SK-N-SH treated with all-trans-retinoic acid at 6 μM for 48 hours (cell line): ENCODE results near the gene ADAMTSL1.

Experiments used
- ATAC-seq: fragments of 200-7000 bp; cut with Tn5 transposase; 3 replicates; pipeline ENCODE4 v1.9.1; 2020; ENCODE audit warnings: mild to moderate bottlenecking, moderate library complexity
- ARNTL ChIP-seq: fragments of 450-650 bp; formaldehyde crosslinking; IDR thresholded peaks from 2 replicates; pipeline ENCODE4 v1.5.0; 2020; ENCODE audit warnings: low read depth, mild to moderate bottlenecking, moderate library complexity, borderline replicate concordance
- BACH2 ChIP-seq: fragments of 250-450 bp; sonication (Bioruptor Pico); IDR thresholded peaks from 2 replicates; pipeline ENCODE4 v1.9.0; 2021; ENCODE audit warnings: mild to moderate bottlenecking, borderline replicate concordance
- CSDC2 ChIP-seq: fragments of 250-450 bp; sonication (Bioruptor Pico); IDR thresholded peaks from 2 replicates; pipeline ENCODE4 v1.5.0; 2020; ENCODE audit warnings: mild to moderate bottlenecking, moderate library complexity
- CSRNP3 ChIP-seq: fragments of 250-450 bp; sonication (Bioruptor Pico); IDR thresholded peaks from 2 replicates; pipeline ENCODE4 v1.5.1; 2021; ENCODE audit warnings: mild to moderate bottlenecking, moderate library complexity
- GLIS3 ChIP-seq: fragments of 250-450 bp; sonication (Bioruptor Pico); IDR thresholded peaks from 2 replicates; pipeline ENCODE4 v1.5.0; 2020; ENCODE audit warnings: mild to moderate bottlenecking, moderate library complexity
- ISL1 ChIP-seq: fragments of 250-450 bp; sonication (Bioruptor Pico); IDR thresholded peaks from 2 replicates; pipeline ENCODE4 v2.1.2; 2022; ENCODE audit warnings: mild to moderate bottlenecking, moderate library complexity
- OSR1 ChIP-seq: fragments of 250-450 bp; sonication (Bioruptor Pico); IDR thresholded peaks from 2 replicates; pipeline ENCODE4 v1.8.0; 2022; ENCODE audit warnings: moderate library complexity, mild to moderate bottlenecking, inconsistent platforms
- PATZ1 ChIP-seq: fragments of 250-450 bp; sonication (Bioruptor Pico); IDR thresholded peaks from 2 replicates; pipeline ENCODE4 v1.8.0; 2020; ENCODE audit warnings: mild to moderate bottlenecking, moderate library complexity, borderline replicate concordance
- PPARA ChIP-seq: fragments of 250-450 bp; sonication (Bioruptor Pico); IDR thresholded peaks from 2 replicates; pipeline ENCODE4 v1.5.0; 2020; ENCODE audit warnings: mild to moderate bottlenecking, borderline replicate concordance
- RARB ChIP-seq: fragments of 250-450 bp; sonication (Bioruptor Pico); IDR thresholded peaks from 2 replicates; pipeline ENCODE4 v1.8.0; 2021; ENCODE audit warnings: mild to moderate bottlenecking, moderate library complexity
- SNAI2 ChIP-seq: fragments of 250-450 bp; sonication (Bioruptor Pico); IDR thresholded peaks from 2 replicates; pipeline ENCODE4 v1.5.0; 2020; ENCODE audit warnings: mild to moderate bottlenecking, moderate library complexity
- TCF4 ChIP-seq: fragments of 250-450 bp; sonication (Bioruptor Pico); IDR thresholded peaks from 2 replicates; pipeline ENCODE4 v1.8.0; 2021; ENCODE audit warnings: mild to moderate bottlenecking, moderate library complexity, borderline replicate concordance
- TOX ChIP-seq: fragments of 250-450 bp; sonication (Bioruptor Pico); IDR thresholded peaks from 2 replicates; pipeline ENCODE4 v1.8.0; 2021; ENCODE audit warnings: mild to moderate bottlenecking, moderate library complexity, borderline replicate concordance
- TSHZ2 ChIP-seq: fragments of 250-450 bp; sonication (Bioruptor Pico); IDR thresholded peaks from 2 replicates; pipeline ENCODE4 v1.5.0; 2020; ENCODE audit warnings: mild to moderate bottlenecking, moderate library complexity
- ZC3H10 ChIP-seq: fragments of 250-450 bp; sonication (Bioruptor Pico); IDR thresholded peaks from 2 replicates; pipeline ENCODE4 v1.5.1; 2021; ENCODE audit warnings: mild to moderate bottlenecking, moderate library complexity
- ZFP3 ChIP-seq: fragments of 250-450 bp; sonication (Bioruptor Pico); IDR thresholded peaks from 2 replicates; pipeline ENCODE4 v1.5.0; 2020; ENCODE audit warnings: mild to moderate bottlenecking, moderate library complexity
- ZFP30 ChIP-seq: fragments of 450-650 bp; formaldehyde crosslinking; IDR thresholded peaks from 2 replicates; pipeline ENCODE4 v1.5.0; 2022; ENCODE audit warnings: mild to moderate bottlenecking, moderate library complexity
- ZNF70 ChIP-seq: fragments of 450-650 bp; formaldehyde crosslinking; IDR thresholded peaks from 2 replicates; pipeline ENCODE4 v1.5.0; 2020; ENCODE audit warnings: mild to moderate bottlenecking, moderate library complexity
- ZNF8 ChIP-seq: fragments of 450-650 bp; formaldehyde crosslinking; IDR thresholded peaks from 2 replicates; pipeline ENCODE4 v1.5.0; 2020; ENCODE audit warnings: mild to moderate bottlenecking, moderate library complexity
- TF ChIP-seq, protein P1 (sequence below): fragments of 250-450 bp; sonication (Bioruptor Pico); IDR thresholded peaks from 2 replicates; pipeline ENCODE4 v1.8.0; 2021; ENCODE audit warnings: low read depth, mild to moderate bottlenecking, moderate library complexity, borderline replicate concordance
- TF ChIP-seq, protein P2 (sequence below): fragments of 250-450 bp; sonication (Bioruptor Pico); IDR thresholded peaks from 2 replicates; pipeline ENCODE4 v1.5.1; 2020; ENCODE audit warnings: low read depth, mild to moderate bottlenecking, moderate library complexity

ADAMTSL1 gene

GRCh38 chr9:18639911-18640310, 166.0 kb downstream of the ADAMTSL1 start:
- TF ChIP-seq PATZ1 (CRISPR knock-in tag) (no peak), RARB (CRISPR knock-in tag) (no peak), SNAI2 (no peak), OSR1 (CRISPR knock-in tag) (no peak), ZNF70 (no peak), ZFP3 (CRISPR knock-in tag) (no peak), TOX (CRISPR knock-in tag) (no peak), CSRNP3 (no peak), ARNTL (CRISPR knock-in tag) (no peak), PPARA (no peak), TCF4 (CRISPR knock-in tag) (no peak), ZC3H10 (CRISPR knock-in tag) (no peak), GLIS3 (CRISPR knock-in tag) (no peak), CSDC2 (CRISPR knock-in tag) (no peak), ZNF8 (CRISPR knock-in tag) (no peak)
- TF ChIP-seq, protein P1, sequence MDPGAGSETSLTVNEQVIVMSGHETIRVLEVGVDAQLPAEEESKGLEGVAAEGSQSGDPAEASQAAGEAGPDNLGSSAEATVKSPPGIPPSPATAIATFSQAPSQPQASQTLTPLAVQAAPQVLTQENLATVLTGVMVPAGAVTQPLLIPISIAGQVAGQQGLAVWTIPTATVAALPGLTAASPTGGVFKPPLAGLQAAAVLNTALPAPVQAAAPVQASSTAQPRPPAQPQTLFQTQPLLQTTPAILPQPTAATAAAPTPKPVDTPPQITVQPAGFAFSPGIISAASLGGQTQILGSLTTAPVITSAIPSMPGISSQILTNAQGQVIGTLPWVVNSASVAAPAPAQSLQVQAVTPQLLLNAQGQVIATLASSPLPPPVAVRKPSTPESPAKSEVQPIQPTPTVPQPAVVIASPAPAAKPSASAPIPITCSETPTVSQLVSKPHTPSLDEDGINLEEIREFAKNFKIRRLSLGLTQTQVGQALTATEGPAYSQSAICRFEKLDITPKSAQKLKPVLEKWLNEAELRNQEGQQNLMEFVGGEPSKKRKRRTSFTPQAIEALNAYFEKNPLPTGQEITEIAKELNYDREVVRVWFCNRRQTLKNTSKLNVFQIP (CRISPR knock-in tag): no peak
- ATAC-seq: no peak

- TF ChIP-seq ISL1 (peak; percentile 74), GLIS3 (CRISPR knock-in tag) (no peak; the same call in 1 of the 2 replicates)
- peak; percentile 63 for ATAC-seq
Observed at GRCh38 chr9:18658804-18659705, 185.1 kb downstream of the ADAMTSL1 start.

- TF ChIP-seq BACH2: no peak
- TF ChIP-seq, protein P1 (CRISPR knock-in tag): no peak
- no peak for TF ChIP-seq ISL1
- no peak for TF ChIP-seq CSDC2 (CRISPR knock-in tag)
- no peak for TF ChIP-seq ZC3H10 (CRISPR knock-in tag)
- TF ChIP-seq ZFP30 (CRISPR knock-in tag): no peak
- TF ChIP-seq, protein P2, sequence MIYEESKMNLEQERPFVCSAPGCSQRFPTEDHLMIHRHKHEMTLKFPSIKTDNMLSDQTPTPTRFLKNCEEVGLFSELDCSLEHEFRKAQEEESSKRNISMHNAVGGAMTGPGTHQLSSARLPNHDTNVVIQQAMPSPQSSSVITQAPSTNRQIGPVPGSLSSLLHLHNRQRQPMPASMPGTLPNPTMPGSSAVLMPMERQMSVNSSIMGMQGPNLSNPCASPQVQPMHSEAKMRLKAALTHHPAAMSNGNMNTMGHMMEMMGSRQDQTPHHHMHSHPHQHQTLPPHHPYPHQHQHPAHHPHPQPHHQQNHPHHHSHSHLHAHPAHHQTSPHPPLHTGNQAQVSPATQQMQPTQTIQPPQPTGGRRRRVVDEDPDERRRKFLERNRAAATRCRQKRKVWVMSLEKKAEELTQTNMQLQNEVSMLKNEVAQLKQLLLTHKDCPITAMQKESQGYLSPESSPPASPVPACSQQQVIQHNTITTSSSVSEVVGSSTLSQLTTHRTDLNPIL: no peak
Observed at GRCh38 chr9:18660001-18660400, 186.0 kb downstream of the ADAMTSL1 start.

GRCh38 chr9:18662320-18662719, 188.4 kb downstream of the ADAMTSL1 start:
- peak; percentile 57; the same call in 1 of the 3 replicates for ATAC-seq
- TF ChIP-seq OSR1 (CRISPR knock-in tag): no peak
- TF ChIP-seq CSRNP3: no peak
- no peak for TF ChIP-seq ZNF70
- TF ChIP-seq ZFP3 (CRISPR knock-in tag): no peak
- TF ChIP-seq, protein P2: no peak
- TF ChIP-seq TOX (CRISPR knock-in tag): no peak
- no peak for TF ChIP-seq TSHZ2 (CRISPR knock-in tag)

More at GRCh38 chr9:18660001-18660400, 186.0 kb downstream of the ADAMTSL1 start:
- no peak for ATAC-seq
